RWPE1 (cell line): ENCODE data around the gene LARGE1.

Experiments
- CTCF ChIA-PET: fragments of 350-600 bp; sonication (Branson Sonifier 250); formaldehyde crosslinking; extraction: SDS; loops from one replicate; lab custom pipeline; 2021; lab: Yijun Ruan, JAX
- POLR2A ChIA-PET: fragments of 400-600 bp; formaldehyde crosslinking; extraction: SDS; loops from one replicate; lab custom pipeline; 2020; ENCODE audit warnings: antibody characterized with exemption; ENCODE audit not compliant: low non-redundant PET; lab: Yijun Ruan, JAX
- DNase-seq: peaks from one replicate; pipeline ENCODE4 v3.0.0; 2012; ENCODE audit warnings: low spot score
- H3K27ac ChIP-seq: fragments of 450-650 bp; 2 replicates; pipeline ENCODE4 v1.5.1; 2017
- TF ChIP-seq, protein P1 (sequence below): fragments of 450-650 bp; conservative IDR thresholded peaks from 2 replicates; pipeline ENCODE4 v1.5.1; 2017; ENCODE audit warnings: low read depth, mild to moderate bottlenecking

LARGE1 gene

DNA sequence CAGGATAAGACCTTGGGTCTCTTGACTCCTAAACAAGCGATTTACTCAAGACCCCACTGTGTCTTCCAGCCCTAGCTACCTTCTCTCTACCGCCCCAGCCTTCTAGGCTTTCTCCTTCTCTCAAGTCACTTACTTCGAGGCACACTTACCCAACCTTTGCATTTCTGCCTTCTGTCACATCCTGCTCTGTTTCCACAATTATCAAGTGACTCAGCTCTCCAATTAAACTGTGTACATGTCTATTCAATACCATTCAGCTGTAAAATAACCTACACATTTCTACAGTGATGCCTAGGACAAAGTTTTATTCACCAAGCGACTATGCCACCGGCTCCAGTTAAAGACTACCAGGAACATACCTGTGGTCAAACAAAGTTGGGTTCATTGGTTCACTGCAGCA lies 69.0 kb downstream of the LARGE1 start:
- no peak overlapping the region for H3K27ac ChIP-seq
- TF ChIP-seq, protein P1, sequence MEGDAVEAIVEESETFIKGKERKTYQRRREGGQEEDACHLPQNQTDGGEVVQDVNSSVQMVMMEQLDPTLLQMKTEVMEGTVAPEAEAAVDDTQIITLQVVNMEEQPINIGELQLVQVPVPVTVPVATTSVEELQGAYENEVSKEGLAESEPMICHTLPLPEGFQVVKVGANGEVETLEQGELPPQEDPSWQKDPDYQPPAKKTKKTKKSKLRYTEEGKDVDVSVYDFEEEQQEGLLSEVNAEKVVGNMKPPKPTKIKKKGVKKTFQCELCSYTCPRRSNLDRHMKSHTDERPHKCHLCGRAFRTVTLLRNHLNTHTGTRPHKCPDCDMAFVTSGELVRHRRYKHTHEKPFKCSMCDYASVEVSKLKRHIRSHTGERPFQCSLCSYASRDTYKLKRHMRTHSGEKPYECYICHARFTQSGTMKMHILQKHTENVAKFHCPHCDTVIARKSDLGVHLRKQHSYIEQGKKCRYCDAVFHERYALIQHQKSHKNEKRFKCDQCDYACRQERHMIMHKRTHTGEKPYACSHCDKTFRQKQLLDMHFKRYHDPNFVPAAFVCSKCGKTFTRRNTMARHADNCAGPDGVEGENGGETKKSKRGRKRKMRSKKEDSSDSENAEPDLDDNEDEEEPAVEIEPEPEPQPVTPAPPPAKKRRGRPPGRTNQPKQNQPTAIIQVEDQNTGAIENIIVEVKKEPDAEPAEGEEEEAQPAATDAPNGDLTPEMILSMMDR: no peak
- no peak for DNase-seq
- POLR2A ChIA-PET: no interaction called here
- CTCF ChIA-PET: no interaction called here

DNA sequence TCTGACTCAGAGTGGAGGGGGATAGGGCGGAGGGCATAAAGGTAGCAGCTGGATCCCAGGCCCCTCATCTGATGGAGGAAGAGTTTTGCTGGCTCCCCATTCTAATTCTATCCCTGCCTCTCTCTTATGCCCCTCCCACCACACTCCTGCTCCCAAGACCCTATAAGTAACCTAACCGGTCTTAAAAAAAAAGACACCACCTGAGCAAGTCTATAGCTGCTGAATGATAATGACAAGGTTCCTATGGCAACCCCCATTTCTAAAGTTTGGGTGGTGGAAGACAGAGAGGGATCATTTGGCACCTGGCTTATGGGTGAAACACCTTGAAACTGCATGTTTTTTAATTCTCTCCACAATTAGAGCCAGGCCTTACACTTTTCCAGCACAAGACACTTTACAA lies 69.6 kb downstream of the LARGE1 start:
- no peak overlapping the region for H3K27ac ChIP-seq
- no peak for DNase-seq
- ChIA-PET CTCF (no interaction called here), POLR2A (no interaction called here)
- TF ChIP-seq, protein P1: no peak

DNA sequence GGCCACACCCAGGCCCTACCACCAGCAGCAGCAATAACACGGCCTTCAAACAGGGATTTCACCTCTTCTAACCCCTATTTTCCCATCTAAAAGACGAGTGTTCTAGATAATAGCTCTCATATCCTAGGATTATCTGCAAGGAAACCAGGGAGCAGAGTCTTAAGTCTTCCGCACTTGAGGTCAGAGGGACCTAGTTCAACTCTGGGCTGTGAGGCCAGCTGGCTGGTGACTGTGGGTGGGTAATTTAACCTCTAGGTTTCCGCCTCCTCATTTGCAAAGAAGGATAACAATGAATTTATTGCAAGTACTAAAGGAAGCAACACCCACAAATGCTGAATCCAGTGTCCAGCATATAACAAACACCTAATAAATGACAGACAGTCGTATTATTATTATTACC lies 70.1 kb downstream of the LARGE1 start:
- POLR2A ChIA-PET: no interaction called here
- TF ChIP-seq, protein P1: no peak
- no peak overlapping the region for H3K27ac ChIP-seq
- CTCF ChIA-PET: no interaction called here
- DNase-seq: no peak

DNA sequence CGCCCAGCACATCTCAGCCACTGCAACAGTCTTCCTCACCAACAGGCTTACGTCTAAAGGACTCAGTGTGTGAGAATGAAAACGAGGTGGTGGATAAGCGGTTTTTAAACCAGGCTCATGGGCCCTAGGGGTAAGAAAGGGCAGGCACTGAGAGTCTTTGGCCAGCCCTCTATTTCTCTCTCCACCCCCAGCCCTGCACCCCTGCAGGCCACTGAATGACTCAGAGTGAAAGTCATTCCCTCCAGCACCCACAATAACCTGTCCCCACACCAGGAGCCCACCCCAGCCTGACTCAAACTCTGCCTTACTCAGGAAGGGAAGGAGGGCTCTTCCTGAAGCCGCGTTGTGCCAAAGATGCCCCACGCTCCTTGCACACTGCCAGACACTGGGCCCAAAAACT lies 72.0 kb downstream of the LARGE1 start:
- TF ChIP-seq, protein P1: no peak
- CTCF ChIA-PET: no interaction called here
- POLR2A ChIA-PET: no interaction called here
- DNase-seq: no peak
- H3K27ac ChIP-seq: no peak overlapping the region

DNA sequence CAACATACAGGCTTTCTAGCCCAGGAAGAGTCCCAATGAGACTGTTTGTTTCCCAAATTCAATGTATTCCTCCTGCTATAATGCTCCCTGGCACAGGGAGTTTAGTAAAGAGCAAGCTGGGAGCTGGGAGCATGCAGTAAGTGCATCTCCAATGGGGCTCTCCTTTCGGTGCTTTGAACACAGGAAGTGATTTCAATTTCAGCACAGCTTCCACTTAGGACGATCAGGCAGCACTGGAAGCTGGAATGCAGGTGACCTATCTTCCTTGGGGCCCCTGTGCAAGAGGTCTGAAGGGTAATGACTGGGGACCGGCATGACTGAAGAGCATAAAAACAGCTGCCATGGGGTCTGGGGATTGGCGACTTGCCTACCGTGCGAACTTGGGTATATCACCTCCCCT lies 76.0 kb downstream of the LARGE1 start:
- POLR2A ChIA-PET: no interaction called here

DNA sequence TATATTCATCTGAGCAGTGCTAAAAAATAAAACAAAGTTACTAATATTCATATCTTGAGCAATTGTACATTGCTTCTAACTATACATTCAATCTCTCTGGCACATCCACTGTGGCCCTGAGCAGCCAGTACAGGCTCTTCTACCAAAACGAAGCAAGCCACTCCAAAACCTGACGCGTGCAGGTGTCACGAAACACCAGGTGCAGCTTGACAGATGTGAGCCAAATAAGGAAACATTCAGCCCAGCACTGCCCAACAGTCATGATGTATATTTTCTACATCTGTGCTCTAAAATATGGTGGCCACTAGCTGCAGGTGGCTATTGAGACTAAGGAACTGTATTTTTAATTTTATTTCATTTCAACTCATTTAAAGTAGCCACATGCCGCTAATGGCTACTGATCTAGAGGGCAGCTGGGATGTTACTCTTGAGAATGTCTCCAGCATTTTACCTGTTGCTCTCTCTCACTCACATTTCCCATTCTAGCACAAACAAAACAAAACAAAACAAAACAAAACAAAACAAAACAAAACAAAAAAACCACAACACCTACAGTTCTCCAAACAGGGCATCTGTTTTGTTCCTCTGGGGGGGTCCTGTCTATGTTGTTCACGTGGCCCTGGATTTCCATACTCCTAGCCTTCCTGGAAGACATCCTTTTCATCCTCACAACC lies 77.7 kb downstream of the LARGE1 start:
- CTCF ChIA-PET: no interaction called here
- DNase-seq: no peak
- POLR2A ChIA-PET: no interaction called here
- TF ChIP-seq, protein P1: no peak
- no peak overlapping the region for H3K27ac ChIP-seq

More for the DNA sequence above, 76.0 kb downstream of the LARGE1 start:
- DNase-seq: no peak
- CTCF ChIA-PET: no interaction called here
- H3K27ac ChIP-seq: no peak overlapping the region
- TF ChIP-seq, protein P1: no peak

DNA sequence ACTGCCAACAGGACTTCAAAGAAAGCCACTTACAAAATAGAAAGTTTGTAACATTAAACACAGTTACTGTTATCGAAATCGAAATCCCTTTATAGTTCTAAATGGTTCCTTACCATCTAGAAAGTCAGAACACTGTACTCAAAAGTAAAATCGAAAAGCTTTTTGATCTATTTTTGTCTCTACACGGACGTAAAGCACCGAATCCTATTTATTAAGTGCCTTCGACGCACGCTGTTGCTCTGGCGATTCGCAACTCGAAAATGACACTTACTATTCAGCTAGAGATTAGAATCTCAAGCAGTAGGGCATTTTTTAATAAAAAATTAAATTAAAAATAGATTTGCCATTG lies 78.3 kb downstream of the LARGE1 start:
- TF ChIP-seq, protein P1: no peak
- ChIA-PET POLR2A (no interaction called here), CTCF (no interaction called here)
- DNase-seq: no peak
- no peak overlapping the region for H3K27ac ChIP-seq
